Liver (tissue), 2 donors: ENCODE data around the gene DPEP3.

Source experiments
- ATF3 ChIP-seq: IDR thresholded peaks from 2 replicates; pipeline ENCODE4 v1.6.1; 2016; ENCODE audit warnings: antibody characterized with exemption
- MAX ChIP-seq: IDR thresholded peaks from 2 replicates; pipeline ENCODE4 v1.6.1; 2016; ENCODE audit warnings: antibody characterized with exemption
- donor health status: healthy.

DNA sequence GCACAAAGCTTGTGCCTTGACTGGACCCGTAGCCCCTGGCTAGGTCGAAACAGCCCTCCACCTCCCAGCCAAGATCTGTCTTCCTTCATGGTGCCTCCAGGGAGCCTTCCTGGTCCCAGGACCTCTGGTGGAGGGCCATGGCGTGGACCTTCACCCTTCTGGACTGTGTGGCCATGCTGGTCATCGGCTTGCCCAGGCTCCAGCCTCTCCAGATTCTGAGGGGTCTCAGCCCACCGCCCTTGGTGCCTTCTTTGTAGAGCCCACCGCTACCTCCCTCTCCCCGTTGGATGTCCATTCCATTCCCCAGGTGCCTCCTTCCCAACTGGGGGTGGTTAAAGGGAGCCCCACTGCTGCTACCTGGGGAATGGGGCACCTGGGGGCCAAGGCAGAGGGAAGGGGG lies 52.2 kb downstream of the DPEP3 start:
- no peak for TF ChIP-seq ATF3
- TF ChIP-seq MAX: no peak
